HG02885 (cell line): Measurements from ENCODE around the gene GRB7.
A peak's percentile ranks its signal among the peaks of the same experiment; 100 is the strongest.

Experiments used
- ATAC-seq: cut with Tn5 transposase; IDR thresholded peaks from one replicate; pipeline ENCODE4 v1.9.1; 2021; ENCODE audit warnings: mild to moderate bottlenecking; ENCODE audit not compliant: unreplicated experiment, poor library complexity

GRB7 gene

GRCh38 chr17:39793301-39793872 is 55.6 kb downstream of the GRB7 start:
- no peak for ATAC-seq

DNA sequence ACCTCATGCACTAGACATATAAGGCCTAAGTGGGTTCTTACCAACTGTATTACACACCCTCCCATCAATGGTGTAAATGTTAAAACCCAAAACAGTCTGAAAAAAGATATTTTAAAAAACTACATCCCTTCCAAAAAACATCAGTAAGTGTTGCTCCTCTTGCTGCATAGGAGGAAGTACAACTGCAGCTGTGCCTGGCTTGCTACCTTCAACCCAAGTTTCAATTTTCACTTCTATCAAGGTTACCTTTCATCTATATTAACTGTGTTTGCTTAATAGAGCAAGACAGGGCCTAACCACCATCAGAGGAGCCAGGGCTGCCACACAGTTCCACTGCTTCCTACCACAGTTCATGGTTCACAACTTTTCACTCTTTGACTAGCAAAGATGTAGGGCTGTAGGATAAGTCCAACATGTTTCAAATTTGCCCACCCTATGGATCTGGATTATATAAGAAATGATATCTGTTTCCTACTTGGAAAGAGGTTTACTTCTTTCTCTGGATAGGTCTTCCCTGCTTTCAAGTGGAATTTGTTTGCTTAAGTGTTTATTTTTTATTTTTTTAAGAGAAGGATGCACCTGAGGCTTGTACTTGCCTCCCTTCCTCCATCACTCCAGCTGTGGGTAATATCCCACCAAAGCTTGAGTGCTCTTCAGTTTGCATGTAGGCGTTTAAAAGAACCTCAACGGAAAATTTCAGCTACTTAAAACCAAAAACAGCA is 56.7 kb downstream of the GRB7 start:
- ATAC-seq, result peak; percentile 77
